SU-DHL-6 (cell line): ENCODE measurements around the gene NCAPG2.

Source experiments
- H2AFZ ChIP-seq: fragments of 200-600 bp; sonication (generic); 2 replicates; pipeline ENCODE4 v1.6.1; 2014; ENCODE audit warnings: low read depth, mild to moderate bottlenecking, moderate library complexity, mixed read lengths, antibody characterized with exemption, low read length; ENCODE audit not compliant: severe bottlenecking
- H3F3A ChIP-seq: fragments of 200-600 bp; shearing (Covaris generic); 2 replicates; pipeline ENCODE4 v1.6.0; 2016; ENCODE audit warnings: antibody characterized with exemption, mild to moderate bottlenecking; ENCODE audit not compliant: insufficient read depth
- H3K27ac ChIP-seq: fragments of 200-600 bp; sonication (generic); 2 replicates; pipeline ENCODE4 v1.5.1; 2016; ENCODE audit warnings: low read depth, mild to moderate bottlenecking, low read length, moderate library complexity, mixed read lengths
- H3K27me3 ChIP-seq: fragments of 200-600 bp; sonication (generic), shearing (Covaris generic); 2 replicates; pipeline ENCODE4 v1.6.0; 2014; ENCODE audit warnings: mild to moderate bottlenecking, low read length
- H3K36me3 ChIP-seq: fragments of 200-600 bp; sonication (generic); 2 replicates; pipeline ENCODE4 v1.6.1; 2014; ENCODE audit warnings: mild to moderate bottlenecking, low read length, mixed read lengths
- H3K4me2 ChIP-seq: fragments of 300-600, 200-600 bp; shearing (Covaris generic), sonication (generic); 2 replicates; pipeline ENCODE4 v1.6.0; 2014; ENCODE audit warnings: low read length, low read depth, mild to moderate bottlenecking; ENCODE audit not compliant: poor library complexity, severe bottlenecking
- H3K4me3 ChIP-seq: fragments of 200-600 bp; sonication (generic); 2 replicates; pipeline ENCODE4 v1.5.1; 2014; ENCODE audit warnings: antibody characterized with exemption, low read length, mild to moderate bottlenecking, mixed read lengths; ENCODE audit not compliant: insufficient read depth, poor library complexity, severe bottlenecking
- H3K79me2 ChIP-seq: fragments of 200-600 bp; sonication (generic); 2 replicates; pipeline ENCODE4 v1.6.1; 2014; ENCODE audit warnings: mild to moderate bottlenecking, low read length, moderate library complexity; ENCODE audit not compliant: insufficient read depth
- H3K9ac ChIP-seq: fragments of 200-600 bp; sonication (generic); 2 replicates; pipeline ENCODE4 v1.7.0; 2014; ENCODE audit warnings: mild to moderate bottlenecking, low read length
- H3K9me2 ChIP-seq: fragments of 200-600 bp; sonication (generic); replicated peaks from 2 replicates; pipeline ENCODE4 v1.6.1; 2014; ENCODE audit warnings: low read length; ENCODE audit not compliant: insufficient read depth
- H3K9me3 ChIP-seq: fragments of 200-600 bp; sonication (generic); 2 replicates; pipeline ENCODE4 v1.6.1; 2014; ENCODE audit warnings: low read length, mixed read lengths; ENCODE audit not compliant: insufficient read depth
- H4K20me1 ChIP-seq: fragments of 200-600 bp; sonication (generic); 2 replicates; pipeline ENCODE4 v1.6.1; 2014; ENCODE audit warnings: low read depth, mild to moderate bottlenecking, antibody characterized with exemption, low read length, moderate library complexity, mixed read lengths
- EZH2phosphoT487 ChIP-seq: fragments of 200-600 bp; sonication (generic), shearing (Covaris generic); conservative IDR thresholded peaks from 2 replicates; pipeline ENCODE4 v1.6.1; 2018; ENCODE audit warnings: mild to moderate bottlenecking, antibody characterized with exemption, low read length, moderate library complexity, mixed read lengths
- TF ChIP-seq, protein P1 (sequence below): fragments of 200-600 bp; sonication (generic); IDR thresholded peaks from one replicate; pipeline ENCODE4 v1.5.1; 2017; ENCODE audit warnings: antibody characterized with exemption, mild to moderate bottlenecking, low read length, moderate library complexity; ENCODE audit not compliant: insufficient read depth, poor library complexity, severe bottlenecking

NCAPG2 gene

GRCh38 chr7:158664406-158664805 is 40.2 kb downstream of the NCAPG2 start:
- no peak overlapping the region for H2AFZ ChIP-seq
- H3K9me3 ChIP-seq = no peaks in the 10 kb centered on the region
- peaks cover 34% of the 10 kb centered on the region; the same call in 1 of the 2 replicates for H3K36me3 ChIP-seq
- no peak overlapping the region for H3K4me2 ChIP-seq
- no peak overlapping the region for H3K9ac ChIP-seq
- TF ChIP-seq, protein P1, sequence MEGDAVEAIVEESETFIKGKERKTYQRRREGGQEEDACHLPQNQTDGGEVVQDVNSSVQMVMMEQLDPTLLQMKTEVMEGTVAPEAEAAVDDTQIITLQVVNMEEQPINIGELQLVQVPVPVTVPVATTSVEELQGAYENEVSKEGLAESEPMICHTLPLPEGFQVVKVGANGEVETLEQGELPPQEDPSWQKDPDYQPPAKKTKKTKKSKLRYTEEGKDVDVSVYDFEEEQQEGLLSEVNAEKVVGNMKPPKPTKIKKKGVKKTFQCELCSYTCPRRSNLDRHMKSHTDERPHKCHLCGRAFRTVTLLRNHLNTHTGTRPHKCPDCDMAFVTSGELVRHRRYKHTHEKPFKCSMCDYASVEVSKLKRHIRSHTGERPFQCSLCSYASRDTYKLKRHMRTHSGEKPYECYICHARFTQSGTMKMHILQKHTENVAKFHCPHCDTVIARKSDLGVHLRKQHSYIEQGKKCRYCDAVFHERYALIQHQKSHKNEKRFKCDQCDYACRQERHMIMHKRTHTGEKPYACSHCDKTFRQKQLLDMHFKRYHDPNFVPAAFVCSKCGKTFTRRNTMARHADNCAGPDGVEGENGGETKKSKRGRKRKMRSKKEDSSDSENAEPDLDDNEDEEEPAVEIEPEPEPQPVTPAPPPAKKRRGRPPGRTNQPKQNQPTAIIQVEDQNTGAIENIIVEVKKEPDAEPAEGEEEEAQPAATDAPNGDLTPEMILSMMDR = no peak
- no peak for TF ChIP-seq EZH2phosphoT487
- H3K4me3 ChIP-seq = no peak overlapping the region
- no peak overlapping the region for H3K27ac ChIP-seq
- H3K9me2 ChIP-seq = no peaks in the 10 kb centered on the region
- no peaks in the 10 kb centered on the region for H3K27me3 ChIP-seq
- no peaks in the 10 kb centered on the region for H3F3A ChIP-seq
- no peaks in the 10 kb centered on the region for H3K79me2 ChIP-seq
- no peaks in the 10 kb centered on the region for H4K20me1 ChIP-seq

- H3K4me2 ChIP-seq = no peak overlapping the region
- no peak overlapping the region for H3K9ac ChIP-seq
- H3F3A ChIP-seq = no peaks in the 10 kb centered on the region
- TF ChIP-seq, protein P1 = no peak
- no peak for TF ChIP-seq EZH2phosphoT487
- no peak overlapping the region for H2AFZ ChIP-seq
- H3K27me3 ChIP-seq = no peaks in the 10 kb centered on the region
- no peak overlapping the region for H3K27ac ChIP-seq
- no peaks in the 10 kb centered on the region for H3K79me2 ChIP-seq
- H3K9me2 ChIP-seq = no peaks in the 10 kb centered on the region
- no peaks in the 10 kb centered on the region for H3K9me3 ChIP-seq
- H4K20me1 ChIP-seq = no peaks in the 10 kb centered on the region
- peaks cover 32% of the 10 kb centered on the region; the same call in 1 of the 2 replicates for H3K36me3 ChIP-seq
- no peak overlapping the region for H3K4me3 ChIP-seq
Observed at GRCh38 chr7:158663428-158663741, 41.2 kb downstream of the NCAPG2 start.

- Histone ChIP-seq H3F3A (no peaks in the 10 kb centered on the region), H3K9me3 (no peaks in the 10 kb centered on the region), H3K9ac (no peak overlapping the region), H3K79me2 (no peaks in the 10 kb centered on the region), H3K36me3 (peaks cover 36% of the 10 kb centered on the region; the same call in 1 of the 2 replicates), H3K27ac (no peak overlapping the region), H3K4me3 (no peak overlapping the region), H3K27me3 (no peaks in the 10 kb centered on the region), H2AFZ (no peak overlapping the region), H3K9me2 (no peaks in the 10 kb centered on the region), H4K20me1 (no peaks in the 10 kb centered on the region), H3K4me2 (no peak overlapping the region)
- TF ChIP-seq, protein P1 = no peak
- no peak for TF ChIP-seq EZH2phosphoT487
Observed at GRCh38 chr7:158662610-158663427, 41.8 kb downstream of the NCAPG2 start.
